Neural progenitor cell (in vitro differentiated cells): ENCODE results near the gene GATAD2B. TPM values are rescaled to one million over a fixed set of nuclear protein-coding genes. Genes with fewer than 3 reads are reported as not detected.

Experiments
- DNase-seq: peaks from one replicate; pipeline ENCODE4 v3.0.0-alpha.2; 2016; ENCODE audit warnings: low spot score
- H2AFZ ChIP-seq: fragments of 200-600 bp; sonication (generic); replicated peaks from 2 replicates; pipeline ENCODE4 v1.6.1; 2016; ENCODE audit warnings: antibody characterized with exemption
- H3F3A ChIP-seq: fragments of 200-600 bp; sonication (generic); 2 replicates; pipeline ENCODE4 v1.6.1; 2016; ENCODE audit warnings: antibody characterized with exemption, low read depth
- H3K27ac ChIP-seq: fragments of 200-600 bp; sonication (generic); 2 replicates; pipeline ENCODE4 v1.5.1; 2016; ENCODE audit warnings: mild to moderate bottlenecking
- H3K27me3 ChIP-seq: fragments of 200-600 bp; sonication (generic); 2 replicates; pipeline ENCODE4 v1.6.1; 2016; ENCODE audit warnings: mild to moderate bottlenecking, moderate library complexity
- H3K36me3 ChIP-seq: fragments of 200-600 bp; sonication (generic); 2 replicates; pipeline ENCODE4 v1.5.1; 2016
- H3K4me1 ChIP-seq: fragments of 200-600 bp; sonication (generic); 2 replicates; pipeline ENCODE4 v1.6.1; 2016; ENCODE audit warnings: mixed run types
- H3K4me2 ChIP-seq: fragments of 200-600 bp; sonication (generic); 2 replicates; pipeline ENCODE4 v1.6.1; 2016
- H3K4me3 ChIP-seq: fragments of 200-600 bp; sonication (generic); 2 replicates; pipeline ENCODE4 v1.5.1; 2016
- H3K79me2 ChIP-seq: fragments of 200-600 bp; sonication (generic); 2 replicates; pipeline ENCODE4 v1.6.1; 2016; ENCODE audit warnings: low read depth
- H3K9ac ChIP-seq: fragments of 200-600 bp; sonication (generic); 2 replicates; pipeline ENCODE4 v1.6.1; 2016
- H3K9me3 ChIP-seq: fragments of 200-600 bp; sonication (generic); 2 replicates; pipeline ENCODE4 v1.5.1; 2016; ENCODE audit warnings: low read depth
- H4K20me1 ChIP-seq: fragments of 200-600 bp; sonication (generic); 2 replicates; pipeline ENCODE4 v1.6.1; 2016; ENCODE audit warnings: low read depth
- H3K27ac Mint-ChIP-seq: 3 replicates; pipeline ENCODE4 v1.8.0; 2021; ENCODE audit warnings: mixed read lengths
- H3K27me3 Mint-ChIP-seq: 2 replicates; pipeline ENCODE4 v1.8.0; 2022; ENCODE audit warnings: low read depth, mild to moderate bottlenecking, inconsistent platforms, moderate library complexity, mixed read lengths; ENCODE audit not compliant: insufficient read depth
- H3K36me3 Mint-ChIP-seq: 3 replicates; pipeline ENCODE4 v1.8.0; 2021; ENCODE audit warnings: mixed read lengths
- H3K4me1 Mint-ChIP-seq: 3 replicates; pipeline ENCODE4 v1.8.0; 2021; ENCODE audit warnings: mixed read lengths
- H3K4me3 Mint-ChIP-seq: 3 replicates; pipeline ENCODE4 v1.8.0; 2021; ENCODE audit warnings: mild to moderate bottlenecking, moderate library complexity, mixed read lengths
- H3K9me3 Mint-ChIP-seq: 3 replicates; pipeline ENCODE4 v1.8.0; 2020; ENCODE audit warnings: mixed read lengths
- EZH2 ChIP-seq: fragments of 200-600 bp; sonication (generic); IDR thresholded peaks from 2 replicates; pipeline ENCODE4 v1.6.1; 2017; ENCODE audit warnings: antibody characterized with exemption, mild to moderate bottlenecking, moderate library complexity
- EZH2phosphoT487 ChIP-seq: fragments of 200-600 bp; sonication (generic); IDR thresholded peaks from 2 replicates; pipeline ENCODE4 v1.6.1; 2017; ENCODE audit warnings: antibody characterized with exemption
- total RNA-seq: library from RNA; depleted of rRNA; stranded (reverse); fragments of >200 nt; gene quantifications from 2 replicates; pipeline ENCODE4 v1.2.3, GENCODE V29; 2015; ENCODE audit warnings: low replicate concordance
- TF ChIP-seq, protein P1 (sequence below): fragments of 200-600 bp; sonication (generic); IDR thresholded peaks from 2 replicates; pipeline ENCODE4 v1.5.1; 2017; ENCODE audit warnings: antibody characterized with exemption, mild to moderate bottlenecking

GATAD2B gene
- total RNA-seq, 1 donor from 2014 or later, result 14.8 TPM

DNA sequence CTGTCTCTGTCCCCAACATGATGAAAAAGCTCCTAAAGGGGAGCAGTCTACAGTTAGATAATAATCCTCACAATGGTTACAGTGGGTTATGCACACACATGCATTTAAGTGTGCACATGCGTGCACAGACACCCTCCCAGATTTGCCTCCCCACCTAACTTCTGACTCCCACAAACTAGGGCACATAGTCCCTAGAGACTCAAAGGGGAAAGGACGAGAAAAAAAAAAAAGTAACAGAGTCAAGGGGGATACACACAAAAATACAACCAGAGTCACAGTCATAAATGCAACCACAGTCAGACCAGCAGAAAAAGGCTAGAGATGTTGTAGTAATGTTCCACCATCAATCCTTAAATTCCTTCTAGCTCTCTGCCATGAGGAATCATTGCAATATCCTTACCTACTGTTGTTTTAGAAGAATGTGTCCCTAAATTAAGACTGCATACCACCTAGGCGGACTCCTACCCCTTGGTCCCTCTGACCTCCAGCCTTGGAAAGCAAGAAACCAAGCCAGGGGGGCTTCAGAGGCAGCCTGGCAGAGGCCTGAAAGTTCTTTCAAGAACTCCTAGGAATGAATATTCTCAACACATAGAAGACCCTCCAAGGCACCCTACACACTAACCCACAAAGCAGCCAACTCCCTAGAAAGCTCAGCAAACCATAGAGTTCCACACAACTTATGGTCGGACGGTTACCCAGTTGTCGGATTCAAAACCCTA is 34.4 kb upstream of the GATAD2B start:
- H3K9me3 Mint-ChIP-seq, result no peaks in the 10 kb centered on the region

DNA sequence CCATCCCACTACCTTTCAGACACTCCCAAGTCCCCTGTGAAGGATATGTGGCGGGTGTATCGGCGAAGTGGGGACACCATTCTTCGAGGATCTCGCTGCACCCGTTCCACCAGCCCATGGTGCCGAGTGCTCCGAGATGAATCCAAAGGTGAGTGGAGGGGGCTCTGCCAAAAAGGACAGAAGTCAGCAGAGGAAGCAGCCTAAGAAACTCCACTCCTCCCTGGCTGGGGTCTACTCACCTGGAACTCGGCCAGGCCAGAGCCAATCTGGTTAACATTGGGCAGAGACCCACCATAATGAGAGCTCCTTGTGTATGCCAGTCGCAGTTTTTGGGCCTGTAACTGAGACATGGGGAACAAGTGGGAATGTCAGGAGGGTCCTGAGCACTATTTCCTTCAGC is 32.1 kb upstream of the GATAD2B start:
- H3K79me2 ChIP-seq, result peaks cover 51% of the 10 kb centered on the region
- no peaks in the 10 kb centered on the region for H3K9me3 ChIP-seq
- TF ChIP-seq, protein P1, sequence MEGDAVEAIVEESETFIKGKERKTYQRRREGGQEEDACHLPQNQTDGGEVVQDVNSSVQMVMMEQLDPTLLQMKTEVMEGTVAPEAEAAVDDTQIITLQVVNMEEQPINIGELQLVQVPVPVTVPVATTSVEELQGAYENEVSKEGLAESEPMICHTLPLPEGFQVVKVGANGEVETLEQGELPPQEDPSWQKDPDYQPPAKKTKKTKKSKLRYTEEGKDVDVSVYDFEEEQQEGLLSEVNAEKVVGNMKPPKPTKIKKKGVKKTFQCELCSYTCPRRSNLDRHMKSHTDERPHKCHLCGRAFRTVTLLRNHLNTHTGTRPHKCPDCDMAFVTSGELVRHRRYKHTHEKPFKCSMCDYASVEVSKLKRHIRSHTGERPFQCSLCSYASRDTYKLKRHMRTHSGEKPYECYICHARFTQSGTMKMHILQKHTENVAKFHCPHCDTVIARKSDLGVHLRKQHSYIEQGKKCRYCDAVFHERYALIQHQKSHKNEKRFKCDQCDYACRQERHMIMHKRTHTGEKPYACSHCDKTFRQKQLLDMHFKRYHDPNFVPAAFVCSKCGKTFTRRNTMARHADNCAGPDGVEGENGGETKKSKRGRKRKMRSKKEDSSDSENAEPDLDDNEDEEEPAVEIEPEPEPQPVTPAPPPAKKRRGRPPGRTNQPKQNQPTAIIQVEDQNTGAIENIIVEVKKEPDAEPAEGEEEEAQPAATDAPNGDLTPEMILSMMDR, result no peak
- TF ChIP-seq EZH2 (no peak), EZH2phosphoT487 (no peak)
- Mint-ChIP-seq H3K36me3 (peaks cover 7% of the 10 kb centered on the region), H3K4me3 (no peak overlapping the region), H3K27me3 (peaks cover 10% of the 10 kb centered on the region), H3K27ac (no peak overlapping the region), H3K9me3 (no peaks in the 10 kb centered on the region), H3K4me1 (peaks cover 25% of the 10 kb centered on the region)
- H3F3A ChIP-seq, result peaks cover 16% of the 10 kb centered on the region
- H3K27ac ChIP-seq, result no peak overlapping the region
- H3K4me3 ChIP-seq, result no peak overlapping the region
- peaks cover 21% of the 10 kb centered on the region for H3K4me1 ChIP-seq
- peak overlapping the region; percentile 20 for H3K9ac ChIP-seq
- H3K4me2 ChIP-seq, result no peak overlapping the region
- no peaks in the 10 kb centered on the region for H3K36me3 ChIP-seq
- H2AFZ ChIP-seq, result no peak overlapping the region
- no peaks in the 10 kb centered on the region for H3K27me3 ChIP-seq
- peaks cover 44% of the 10 kb centered on the region for H4K20me1 ChIP-seq
- no peak for DNase-seq

More for the DNA sequence above, 34.4 kb upstream of the GATAD2B start:
- Histone ChIP-seq H3K27me3 (no peaks in the 10 kb centered on the region), H3F3A (peaks cover 23% of the 10 kb centered on the region), H3K9ac (peak overlapping the region; percentile 94), H3K4me2 (peak overlapping the region; percentile 92), H3K9me3 (no peaks in the 10 kb centered on the region), H3K27ac (no peak overlapping the region), H3K36me3 (no peaks in the 10 kb centered on the region), H2AFZ (no peak overlapping the region), H3K79me2 (peaks cover 71% of the 10 kb centered on the region), H4K20me1 (peaks cover 51% of the 10 kb centered on the region), H3K4me1 (peaks cover 29% of the 10 kb centered on the region), H3K4me3 (peak overlapping the region; percentile 92)
- Mint-ChIP-seq H3K36me3 (peaks cover 15% of the 10 kb centered on the region), H3K4me3 (peak overlapping the region; percentile 100), H3K27me3 (peaks cover 11% of the 10 kb centered on the region), H3K4me1 (peaks cover 37% of the 10 kb centered on the region), H3K27ac (peak overlapping the region; percentile 97)
- TF ChIP-seq EZH2 (no peak), EZH2phosphoT487 (no peak)
- TF ChIP-seq, protein P1, result no peak
- DNase-seq, result no peak

DNA sequence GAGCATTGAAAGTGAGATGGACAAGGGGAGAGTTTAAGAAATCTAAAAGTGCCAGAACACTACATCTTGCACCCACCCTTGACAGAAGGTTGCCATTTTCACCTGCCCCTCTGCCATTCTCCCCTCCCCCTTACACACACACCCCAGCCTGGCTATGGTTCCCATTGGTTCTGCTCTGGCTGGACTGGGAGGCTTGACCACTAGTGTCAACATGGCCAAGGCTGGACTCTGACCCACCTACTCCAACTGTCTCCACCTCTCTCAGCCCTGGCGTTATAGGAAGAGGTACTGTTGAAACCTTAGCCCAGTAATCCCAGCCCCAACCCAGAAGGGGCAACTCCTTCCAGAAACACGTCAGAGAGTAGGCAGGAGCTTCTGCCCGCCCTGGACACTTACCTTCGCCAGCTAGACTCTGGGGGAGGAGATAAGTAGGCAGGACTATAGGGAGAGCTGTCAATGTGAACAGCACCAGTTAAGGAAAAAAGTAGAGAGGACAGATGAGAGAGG is 31.1 kb upstream of the GATAD2B start:
- no peak for DNase-seq
- Histone ChIP-seq H4K20me1 (peaks cover 44% of the 10 kb centered on the region), H3K9ac (peak overlapping the region; percentile 20), H3K9me3 (no peaks in the 10 kb centered on the region), H3K36me3 (no peaks in the 10 kb centered on the region), H3F3A (peaks cover 11% of the 10 kb centered on the region), H3K79me2 (peaks cover 51% of the 10 kb centered on the region), H3K4me3 (no peak overlapping the region), H3K27me3 (no peaks in the 10 kb centered on the region), H3K4me2 (no peak overlapping the region), H3K4me1 (peaks cover 19% of the 10 kb centered on the region), H3K27ac (no peak overlapping the region), H2AFZ (no peak overlapping the region)
- H3K4me3 Mint-ChIP-seq, result no peak overlapping the region
- peaks cover 5% of the 10 kb centered on the region for H3K27me3 Mint-ChIP-seq
- H3K27ac Mint-ChIP-seq, result no peak overlapping the region
- no peaks in the 10 kb centered on the region for H3K9me3 Mint-ChIP-seq
- TF ChIP-seq, protein P1, result no peak
- no peak for TF ChIP-seq EZH2phosphoT487
- TF ChIP-seq EZH2, result no peak
- H3K4me1 Mint-ChIP-seq, result peaks cover 20% of the 10 kb centered on the region
- H3K36me3 Mint-ChIP-seq, result peaks cover 4% of the 10 kb centered on the region
